GM23338 (cell line): ENCODE data around the gene CDK5R2. TPM values are rescaled to one million over a fixed set of nuclear protein-coding genes. Genes with fewer than 3 reads are reported as not detected.

ENCODE experiments used
- ATAC-seq: fragments of 200-7000 bp; cut with Tn5 transposase; 3 replicates; pipeline ENCODE4 v1.9.1; 2020
- DNase-seq: peaks from one replicate; pipeline ENCODE4 v3.0.0-alpha.2; 2015; ENCODE audit warnings: low spot score
- H2AFZ ChIP-seq: fragments of 200-600 bp; sonication (generic); 2 replicates; pipeline ENCODE4 v1.8.0; 2016; ENCODE audit warnings: antibody characterized with exemption, mild to moderate bottlenecking, moderate library complexity
- H3F3A ChIP-seq: fragments of 200-600 bp; sonication (generic); replicated peaks from 2 replicates; pipeline ENCODE4 v1.8.0; 2017; ENCODE audit warnings: antibody characterized with exemption, mixed run types, low read depth
- H3K27ac ChIP-seq: fragments of 200-600 bp; sonication (generic); 2 replicates; pipeline ENCODE4 v1.6.1; 2016; ENCODE audit warnings: low read depth
- H3K27me3 ChIP-seq: fragments of 200-600 bp; sonication (generic); 2 replicates; pipeline ENCODE4 v1.8.0; 2016; ENCODE audit warnings: mild to moderate bottlenecking, mixed run types, moderate library complexity; ENCODE audit not compliant: insufficient read depth
- H3K36me3 ChIP-seq: fragments of 200-600 bp; sonication (generic); 2 replicates; pipeline ENCODE4 v1.8.0; 2016; ENCODE audit warnings: mild to moderate bottlenecking; ENCODE audit not compliant: insufficient read depth
- H3K4me1 ChIP-seq: fragments of 200-600 bp; sonication (generic); 2 replicates; pipeline ENCODE4 v1.8.0; 2016; ENCODE audit warnings: mild to moderate bottlenecking, moderate library complexity; ENCODE audit not compliant: insufficient read depth
- H3K4me2 ChIP-seq: fragments of 200-600 bp; sonication (generic); 2 replicates; pipeline ENCODE4 v1.7.1; 2017; ENCODE audit warnings: mixed run types
- H3K4me3 ChIP-seq: fragments of 200-600 bp; sonication (generic); 2 replicates; pipeline ENCODE4 v1.6.1; 2016; ENCODE audit warnings: mixed run types
- H3K79me2 ChIP-seq: fragments of 200-600 bp; sonication (generic); replicated peaks from 2 replicates; pipeline ENCODE4 v1.8.0; 2017; ENCODE audit warnings: mild to moderate bottlenecking; ENCODE audit not compliant: insufficient read depth
- H3K9me2 ChIP-seq: fragments of 200-600 bp; sonication (generic); 2 replicates; pipeline ENCODE4 v1.8.0; 2017; ENCODE audit not compliant: insufficient read depth
- H4K20me1 ChIP-seq: fragments of 200-600 bp; sonication (generic); replicated peaks from 2 replicates; pipeline ENCODE4 v1.8.0; 2017; ENCODE audit warnings: mild to moderate bottlenecking; ENCODE audit not compliant: insufficient read depth
- H3K27ac Mint-ChIP-seq: 2 replicates; pipeline ENCODE4 v1.8.0; 2020; ENCODE audit warnings: inconsistent platforms, mild to moderate bottlenecking, moderate library complexity, mixed read lengths
- H3K27me3 Mint-ChIP-seq: 3 replicates; pipeline ENCODE4 v1.8.0; 2022; ENCODE audit warnings: low read depth, mild to moderate bottlenecking, moderate library complexity, mixed read lengths, inconsistent platforms; ENCODE audit not compliant: insufficient read depth, poor library complexity
- H3K36me3 Mint-ChIP-seq: 3 replicates; pipeline ENCODE4 v1.8.0; 2021; ENCODE audit warnings: low read depth, mild to moderate bottlenecking, inconsistent platforms, moderate library complexity, mixed read lengths
- H3K4me1 Mint-ChIP-seq: 3 replicates; pipeline ENCODE4 v1.8.0; 2020; ENCODE audit warnings: mild to moderate bottlenecking, inconsistent platforms, mixed read lengths
- H3K4me3 Mint-ChIP-seq: 3 replicates; pipeline ENCODE4 v1.8.0; 2021; ENCODE audit warnings: moderate library complexity, mild to moderate bottlenecking, inconsistent platforms, mixed read lengths
- H3K9me3 Mint-ChIP-seq: 3 replicates; pipeline ENCODE4 v1.8.0; 2020; ENCODE audit warnings: moderate library complexity, mild to moderate bottlenecking, inconsistent platforms, mixed read lengths
- EZH2 ChIP-seq: fragments of 200-600 bp; sonication (generic); IDR thresholded peaks from one replicate; pipeline ENCODE4 v1.8.0; 2017; ENCODE audit warnings: antibody characterized with exemption, mild to moderate bottlenecking, low read depth; ENCODE audit not compliant: unreplicated experiment
- ZNF331 ChIP-seq: fragments of 250-450 bp; sonication (Bioruptor Pico); IDR thresholded peaks from 2 replicates; pipeline ENCODE4 v1.5.0; 2020; ENCODE audit warnings: low read depth, mild to moderate bottlenecking, moderate library complexity
- polyA plus RNA-seq: library from polyadenylated mRNA; unstranded; fragments of >200 nt; fragmentation: Nextera tagmentation; extraction: Ambion mirVana; gene quantifications from 2 replicates; pipeline ENCODE4 v1.2.1, GENCODE V29; 2016
- total RNA-seq: library from RNA; depleted of rRNA; stranded (reverse); fragments of >200 nt; shearing (Covaris generic); gene quantifications from 2 replicates; pipeline ENCODE4 v1.2.3, GENCODE V29; 2014
- TF ChIP-seq, protein P1 (sequence below): fragments of 250-450 bp; sonication (Bioruptor Pico); IDR thresholded peaks from 2 replicates; pipeline ENCODE4 v1.5.0; 2020; ENCODE audit warnings: mild to moderate bottlenecking, moderate library complexity
- TF ChIP-seq, protein P2 (sequence below), 2 experiments: fragments of 200-600 bp in 1 of 2; sonication (generic) in 1 of 2; conservative IDR thresholded peaks; 2 replicates each; pipeline versions ENCODE4 v1.5.1 to v1.6.1; 2016 to 2017; ENCODE audit warnings: antibody characterized with exemption in 2 of 2, low read depth in 2 of 2, mild to moderate bottlenecking in 2 of 2, moderate library complexity in 1 of 2

CDK5R2 gene
- total and polyA plus RNA-seq, 2 experiments from 2014 or later = 0.56 TPM; not detected in 1

DNA sequence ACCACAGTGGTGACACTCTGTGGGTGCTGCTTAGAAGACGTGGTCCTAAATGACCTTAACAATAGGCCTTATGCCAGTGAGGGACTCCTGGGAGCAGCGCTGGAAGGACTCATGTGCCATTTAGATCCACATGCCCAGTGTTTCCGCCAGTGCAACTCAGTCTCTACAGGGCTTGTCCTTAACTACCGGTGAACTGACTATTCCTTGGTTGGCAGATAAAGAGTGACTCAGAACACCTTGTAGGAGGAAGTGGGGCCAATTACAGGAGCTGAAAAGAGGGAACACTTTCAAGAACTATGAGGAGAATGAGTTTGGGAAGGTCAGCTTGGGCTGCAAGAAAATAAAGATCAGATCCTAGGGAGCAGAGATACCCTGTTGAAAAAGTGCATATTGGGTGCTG, 1.8 kb upstream of the CDK5R2 start:
- no peak for DNase-seq
- H3K79me2 ChIP-seq = no peaks in the 10 kb centered on the region
- H3K4me3 ChIP-seq = no peak overlapping the region
- Mint-ChIP-seq H3K4me1 (peaks cover 18% of the 10 kb centered on the region), H3K4me3 (no peak overlapping the region; the same call in 2 of the 3 replicates), H3K9me3 (no peaks in the 10 kb centered on the region), H3K27me3 (peaks cover 60% of the 10 kb centered on the region), H3K36me3 (no peaks in the 10 kb centered on the region; the same call in 2 of the 3 replicates), H3K27ac (no peak overlapping the region)
- H3K27me3 ChIP-seq = peaks cover 79% of the 10 kb centered on the region
- no peaks in the 10 kb centered on the region for H3K9me2 ChIP-seq
- H3K4me1 ChIP-seq = peaks cover 13% of the 10 kb centered on the region
- H3K36me3 ChIP-seq = no peaks in the 10 kb centered on the region
- no peak overlapping the region for H2AFZ ChIP-seq
- ATAC-seq = no peak
- peaks cover 8% of the 10 kb centered on the region for H3F3A ChIP-seq
- H3K27ac ChIP-seq = no peak overlapping the region
- no peaks in the 10 kb centered on the region; the same call in 1 of the 2 replicates for H4K20me1 ChIP-seq
- H3K4me2 ChIP-seq = no peak overlapping the region
- no peak for TF ChIP-seq ZNF331
- TF ChIP-seq, protein P1, sequence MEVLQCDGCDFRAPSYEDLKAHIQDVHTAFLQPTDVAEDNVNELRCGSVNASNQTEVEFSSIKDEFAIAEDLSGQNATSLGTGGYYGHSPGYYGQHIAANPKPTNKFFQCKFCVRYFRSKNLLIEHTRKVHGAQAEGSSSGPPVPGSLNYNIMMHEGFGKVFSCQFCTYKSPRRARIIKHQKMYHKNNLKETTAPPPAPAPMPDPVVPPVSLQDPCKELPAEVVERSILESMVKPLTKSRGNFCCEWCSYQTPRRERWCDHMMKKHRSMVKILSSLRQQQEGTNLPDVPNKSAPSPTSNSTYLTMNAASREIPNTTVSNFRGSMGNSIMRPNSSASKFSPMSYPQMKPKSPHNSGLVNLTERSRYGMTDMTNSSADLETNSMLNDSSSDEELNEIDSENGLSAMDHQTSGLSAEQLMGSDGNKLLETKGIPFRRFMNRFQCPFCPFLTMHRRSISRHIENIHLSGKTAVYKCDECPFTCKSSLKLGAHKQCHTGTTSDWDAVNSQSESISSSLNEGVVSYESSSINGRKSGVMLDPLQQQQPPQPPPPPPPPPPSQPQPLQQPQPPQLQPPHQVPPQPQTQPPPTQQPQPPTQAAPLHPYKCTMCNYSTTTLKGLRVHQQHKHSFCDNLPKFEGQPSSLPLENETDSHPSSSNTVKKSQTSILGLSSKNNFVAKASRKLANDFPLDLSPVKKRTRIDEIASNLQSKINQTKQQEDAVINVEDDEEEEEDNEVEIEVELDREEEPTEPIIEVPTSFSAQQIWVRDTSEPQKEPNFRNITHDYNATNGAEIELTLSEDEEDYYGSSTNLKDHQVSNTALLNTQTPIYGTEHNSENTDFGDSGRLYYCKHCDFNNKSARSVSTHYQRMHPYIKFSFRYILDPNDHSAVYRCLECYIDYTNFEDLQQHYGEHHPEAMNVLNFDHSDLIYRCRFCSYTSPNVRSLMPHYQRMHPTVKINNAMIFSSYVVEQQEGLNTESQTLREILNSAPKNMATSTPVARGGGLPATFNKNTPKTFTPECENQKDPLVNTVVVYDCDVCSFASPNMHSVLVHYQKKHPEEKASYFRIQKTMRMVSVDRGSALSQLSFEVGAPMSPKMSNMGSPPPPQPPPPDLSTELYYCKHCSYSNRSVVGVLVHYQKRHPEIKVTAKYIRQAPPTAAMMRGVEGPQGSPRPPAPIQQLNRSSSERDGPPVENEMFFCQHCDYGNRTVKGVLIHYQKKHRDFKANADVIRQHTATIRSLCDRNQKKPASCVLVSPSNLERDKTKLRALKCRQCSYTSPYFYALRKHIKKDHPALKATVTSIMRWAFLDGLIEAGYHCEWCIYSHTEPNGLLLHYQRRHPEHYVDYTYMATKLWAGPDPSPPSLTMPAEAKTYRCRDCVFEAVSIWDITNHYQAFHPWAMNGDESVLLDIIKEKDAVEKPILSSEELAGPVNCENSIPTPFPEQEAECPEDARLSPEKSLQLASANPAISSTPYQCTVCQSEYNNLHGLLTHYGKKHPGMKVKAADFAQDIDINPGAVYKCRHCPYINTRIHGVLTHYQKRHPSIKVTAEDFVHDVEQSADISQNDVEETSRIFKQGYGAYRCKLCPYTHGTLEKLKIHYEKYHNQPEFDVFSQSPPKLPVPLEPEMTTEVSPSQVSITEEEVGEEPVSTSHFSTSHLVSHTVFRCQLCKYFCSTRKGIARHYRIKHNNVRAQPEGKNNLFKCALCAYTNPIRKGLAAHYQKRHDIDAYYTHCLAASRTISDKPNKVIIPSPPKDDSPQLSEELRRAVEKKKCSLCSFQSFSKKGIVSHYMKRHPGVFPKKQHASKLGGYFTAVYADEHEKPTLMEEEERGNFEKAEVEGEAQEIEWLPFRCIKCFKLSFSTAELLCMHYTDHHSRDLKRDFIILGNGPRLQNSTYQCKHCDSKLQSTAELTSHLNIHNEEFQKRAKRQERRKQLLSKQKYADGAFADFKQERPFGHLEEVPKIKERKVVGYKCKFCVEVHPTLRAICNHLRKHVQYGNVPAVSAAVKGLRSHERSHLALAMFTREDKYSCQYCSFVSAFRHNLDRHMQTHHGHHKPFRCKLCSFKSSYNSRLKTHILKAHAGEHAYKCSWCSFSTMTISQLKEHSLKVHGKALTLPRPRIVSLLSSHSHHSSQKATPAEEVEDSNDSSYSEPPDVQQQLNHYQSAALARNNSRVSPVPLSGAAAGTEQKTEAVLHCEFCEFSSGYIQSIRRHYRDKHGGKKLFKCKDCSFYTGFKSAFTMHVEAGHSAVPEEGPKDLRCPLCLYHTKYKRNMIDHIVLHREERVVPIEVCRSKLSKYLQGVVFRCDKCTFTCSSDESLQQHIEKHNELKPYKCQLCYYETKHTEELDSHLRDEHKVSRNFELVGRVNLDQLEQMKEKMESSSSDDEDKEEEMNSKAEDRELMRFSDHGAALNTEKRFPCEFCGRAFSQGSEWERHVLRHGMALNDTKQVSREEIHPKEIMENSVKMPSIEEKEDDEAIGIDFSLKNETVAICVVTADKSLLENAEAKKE (CRISPR knock-in tag) = no peak
- TF ChIP-seq, protein P2, sequence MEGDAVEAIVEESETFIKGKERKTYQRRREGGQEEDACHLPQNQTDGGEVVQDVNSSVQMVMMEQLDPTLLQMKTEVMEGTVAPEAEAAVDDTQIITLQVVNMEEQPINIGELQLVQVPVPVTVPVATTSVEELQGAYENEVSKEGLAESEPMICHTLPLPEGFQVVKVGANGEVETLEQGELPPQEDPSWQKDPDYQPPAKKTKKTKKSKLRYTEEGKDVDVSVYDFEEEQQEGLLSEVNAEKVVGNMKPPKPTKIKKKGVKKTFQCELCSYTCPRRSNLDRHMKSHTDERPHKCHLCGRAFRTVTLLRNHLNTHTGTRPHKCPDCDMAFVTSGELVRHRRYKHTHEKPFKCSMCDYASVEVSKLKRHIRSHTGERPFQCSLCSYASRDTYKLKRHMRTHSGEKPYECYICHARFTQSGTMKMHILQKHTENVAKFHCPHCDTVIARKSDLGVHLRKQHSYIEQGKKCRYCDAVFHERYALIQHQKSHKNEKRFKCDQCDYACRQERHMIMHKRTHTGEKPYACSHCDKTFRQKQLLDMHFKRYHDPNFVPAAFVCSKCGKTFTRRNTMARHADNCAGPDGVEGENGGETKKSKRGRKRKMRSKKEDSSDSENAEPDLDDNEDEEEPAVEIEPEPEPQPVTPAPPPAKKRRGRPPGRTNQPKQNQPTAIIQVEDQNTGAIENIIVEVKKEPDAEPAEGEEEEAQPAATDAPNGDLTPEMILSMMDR (conservative IDR thresholded peaks at IDR 0.05; ENCODE audit: low read depth in 2 of 2) = no peak
- no peak for TF ChIP-seq EZH2
